ENCODE measurements around the gene LMF1.

The LMF1 gene

DNA sequence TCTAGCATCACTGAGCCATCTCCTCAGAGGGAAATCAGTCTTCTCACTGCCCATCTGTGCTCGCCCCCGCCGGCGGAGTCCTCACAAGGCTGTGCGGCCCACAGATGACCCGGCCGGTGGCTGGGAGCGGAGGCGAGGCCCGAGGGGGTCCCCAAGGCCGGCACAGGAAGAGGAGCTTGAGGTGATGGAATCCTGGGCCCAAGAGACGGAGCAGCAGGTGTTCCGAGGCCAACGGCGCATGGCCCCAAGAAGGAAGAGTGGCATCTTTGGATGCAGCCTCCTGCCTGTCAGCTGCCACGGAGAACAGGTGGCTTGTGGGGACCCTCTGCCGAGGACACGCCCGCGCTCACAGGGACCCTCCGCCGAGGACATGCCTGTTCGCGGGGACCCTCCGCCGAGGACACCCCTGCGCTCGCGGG, 97.5 kb downstream of the LMF1 start:
- no peak for TF ChIP-seq EZH2phosphoT487 (IDR thresholded peaks at IDR 0.05; ENCODE audit: low read depth)
- TF ChIP-seq, protein P1, sequence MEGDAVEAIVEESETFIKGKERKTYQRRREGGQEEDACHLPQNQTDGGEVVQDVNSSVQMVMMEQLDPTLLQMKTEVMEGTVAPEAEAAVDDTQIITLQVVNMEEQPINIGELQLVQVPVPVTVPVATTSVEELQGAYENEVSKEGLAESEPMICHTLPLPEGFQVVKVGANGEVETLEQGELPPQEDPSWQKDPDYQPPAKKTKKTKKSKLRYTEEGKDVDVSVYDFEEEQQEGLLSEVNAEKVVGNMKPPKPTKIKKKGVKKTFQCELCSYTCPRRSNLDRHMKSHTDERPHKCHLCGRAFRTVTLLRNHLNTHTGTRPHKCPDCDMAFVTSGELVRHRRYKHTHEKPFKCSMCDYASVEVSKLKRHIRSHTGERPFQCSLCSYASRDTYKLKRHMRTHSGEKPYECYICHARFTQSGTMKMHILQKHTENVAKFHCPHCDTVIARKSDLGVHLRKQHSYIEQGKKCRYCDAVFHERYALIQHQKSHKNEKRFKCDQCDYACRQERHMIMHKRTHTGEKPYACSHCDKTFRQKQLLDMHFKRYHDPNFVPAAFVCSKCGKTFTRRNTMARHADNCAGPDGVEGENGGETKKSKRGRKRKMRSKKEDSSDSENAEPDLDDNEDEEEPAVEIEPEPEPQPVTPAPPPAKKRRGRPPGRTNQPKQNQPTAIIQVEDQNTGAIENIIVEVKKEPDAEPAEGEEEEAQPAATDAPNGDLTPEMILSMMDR (IDR thresholded peaks at IDR 0.05; ENCODE audit: low read depth, low read length): no peak
- Histone ChIP-seq H3K9me3 (ENCODE audit: insufficient read depth, low read length) (no peaks in the 10 kb centered on the region), H3K36me3 (replicated peaks; ENCODE audit: low read depth, low read length) (no peaks in the 10 kb centered on the region), H3K4me3 (ENCODE audit: low read length) (no peak overlapping the region), H3K4me1 (ENCODE audit: low read length) (peaks cover 13% of the 10 kb centered on the region), H3K27me3 (ENCODE audit: low read depth, low read length) (no peaks in the 10 kb centered on the region), H3K79me2 (ENCODE audit: low read length) (no peaks in the 10 kb centered on the region), H3K27ac (ENCODE audit: low read length) (no peak overlapping the region), H3K9ac (ENCODE audit: low read length) (no peak overlapping the region), H2AFZ (ENCODE audit: low read depth, low read length) (no peak overlapping the region), H4K20me1 (ENCODE audit: insufficient read depth, low read length) (no peaks in the 10 kb centered on the region), H3K4me2 (ENCODE audit: low read length) (no peak overlapping the region)

DNA sequence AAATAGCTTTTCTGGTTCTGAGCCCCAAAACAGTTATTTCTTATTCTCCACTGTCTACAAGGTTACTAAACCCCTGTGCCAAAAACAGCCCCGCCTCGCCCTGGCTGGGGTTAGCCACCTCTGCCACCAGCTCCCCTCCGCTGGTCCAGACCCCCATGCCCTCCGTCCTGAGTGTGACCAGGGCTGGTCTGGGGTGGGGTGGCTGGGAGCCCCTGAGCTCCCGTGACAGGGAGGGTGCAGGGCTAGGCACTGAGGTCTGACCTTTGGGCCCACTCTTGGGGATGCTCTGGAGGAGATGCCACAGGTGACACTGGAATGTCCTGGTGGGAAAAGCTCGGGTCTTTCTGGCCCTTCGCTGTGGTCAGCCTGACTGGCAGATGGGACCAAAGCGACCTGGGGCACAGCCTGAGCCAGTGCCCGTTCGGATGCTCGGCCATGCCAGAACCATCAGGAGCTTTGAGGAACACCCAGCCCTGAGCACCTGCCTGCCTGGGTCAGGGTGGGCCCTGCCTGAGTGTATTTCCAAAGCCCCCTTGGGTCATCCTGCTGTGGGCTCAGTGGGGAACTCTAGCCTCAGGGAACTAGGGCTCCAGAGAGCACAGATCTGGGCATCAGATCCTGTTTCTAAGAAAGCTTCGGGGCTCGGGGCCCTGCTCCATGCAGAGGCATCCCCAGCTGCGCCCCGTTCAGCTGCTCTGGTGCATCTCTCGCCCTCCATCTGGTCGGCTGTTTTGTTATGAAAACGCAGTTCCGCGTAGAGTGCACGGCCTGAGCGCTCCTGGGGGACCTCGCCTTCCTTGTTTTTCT, 98.1 kb downstream of the LMF1 start:
- no peak overlapping the region for H3K4me3 ChIP-seq (ENCODE audit: low read length)
- H4K20me1 ChIP-seq (ENCODE audit: insufficient read depth, low read length): no peaks in the 10 kb centered on the region
- H2AFZ ChIP-seq (ENCODE audit: low read depth, low read length): no peak overlapping the region
- peaks cover 8% of the 10 kb centered on the region for H3K4me1 ChIP-seq (ENCODE audit: low read length)
- no peak for TF ChIP-seq EZH2phosphoT487 (IDR thresholded peaks at IDR 0.05; ENCODE audit: low read depth)
- TF ChIP-seq, protein P1 (IDR thresholded peaks at IDR 0.05; ENCODE audit: low read depth, low read length): no peak
- no peak overlapping the region for H3K27ac ChIP-seq (ENCODE audit: low read length)
- H3K9me3 ChIP-seq (ENCODE audit: insufficient read depth, low read length): no peaks in the 10 kb centered on the region
- H3K79me2 ChIP-seq (ENCODE audit: low read length): no peaks in the 10 kb centered on the region
- no peaks in the 10 kb centered on the region for H3K27me3 ChIP-seq (ENCODE audit: low read depth, low read length)
- H3K4me2 ChIP-seq (ENCODE audit: low read length): no peak overlapping the region
- H3K9ac ChIP-seq (ENCODE audit: low read length): no peak overlapping the region
- no peaks in the 10 kb centered on the region for H3K36me3 ChIP-seq (replicated peaks; ENCODE audit: low read depth, low read length)

DNA sequence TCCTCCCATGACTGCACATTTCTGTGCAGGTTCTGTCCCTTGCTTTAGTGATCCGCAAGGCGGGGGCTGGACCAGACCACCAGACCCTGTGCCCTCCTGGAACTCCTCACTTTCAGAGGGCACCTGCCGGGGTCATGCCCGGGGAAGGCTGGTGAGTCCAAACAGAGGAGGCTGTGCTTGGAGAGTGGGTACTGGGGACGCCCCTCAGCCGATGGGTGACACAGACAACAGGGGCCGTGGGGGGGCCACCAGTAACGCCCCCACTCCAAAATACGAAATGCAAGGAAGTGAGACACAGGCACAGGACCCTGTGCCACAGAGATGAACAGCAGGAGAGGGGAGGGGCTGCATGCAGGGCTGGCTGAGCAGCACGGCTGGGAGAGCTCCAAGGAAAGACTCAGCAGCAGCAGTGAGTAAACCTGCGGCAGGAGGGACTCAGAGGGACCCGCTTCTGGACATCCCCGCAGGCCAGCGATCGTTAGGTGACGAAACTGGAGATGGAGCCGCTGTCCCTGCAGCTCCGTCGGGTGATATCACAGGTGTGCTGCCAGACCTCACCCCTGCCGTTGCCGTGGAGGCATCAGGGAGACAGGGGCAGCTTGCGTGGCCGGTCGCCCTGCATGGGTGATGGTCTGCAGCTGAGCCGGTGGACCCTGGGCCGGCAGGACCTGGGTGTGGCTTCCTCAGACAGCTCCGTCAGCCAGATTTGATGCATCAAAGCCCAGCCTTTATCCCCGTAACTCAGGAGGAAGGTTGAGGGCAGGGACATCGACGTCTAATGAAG, 99.0 kb downstream of the LMF1 start:
- Histone ChIP-seq H3K79me2 (ENCODE audit: low read length) (no peaks in the 10 kb centered on the region), H3K27ac (ENCODE audit: low read length) (no peak overlapping the region), H3K4me2 (ENCODE audit: low read length) (no peak overlapping the region), H2AFZ (ENCODE audit: low read depth, low read length) (no peak overlapping the region), H3K36me3 (replicated peaks; ENCODE audit: low read depth, low read length) (no peaks in the 10 kb centered on the region), H3K4me3 (ENCODE audit: low read length) (no peak overlapping the region), H3K27me3 (ENCODE audit: low read depth, low read length) (no peaks in the 10 kb centered on the region), H3K9me3 (ENCODE audit: insufficient read depth, low read length) (no peaks in the 10 kb centered on the region), H3K9ac (ENCODE audit: low read length) (no peak overlapping the region), H4K20me1 (ENCODE audit: insufficient read depth, low read length) (no peaks in the 10 kb centered on the region), H3K4me1 (ENCODE audit: low read length) (no peaks in the 10 kb centered on the region)
- TF ChIP-seq EZH2phosphoT487 (IDR thresholded peaks at IDR 0.05; ENCODE audit: low read depth): no peak
- TF ChIP-seq, protein P1 (IDR thresholded peaks at IDR 0.05; ENCODE audit: low read depth, low read length): no peak

DNA sequence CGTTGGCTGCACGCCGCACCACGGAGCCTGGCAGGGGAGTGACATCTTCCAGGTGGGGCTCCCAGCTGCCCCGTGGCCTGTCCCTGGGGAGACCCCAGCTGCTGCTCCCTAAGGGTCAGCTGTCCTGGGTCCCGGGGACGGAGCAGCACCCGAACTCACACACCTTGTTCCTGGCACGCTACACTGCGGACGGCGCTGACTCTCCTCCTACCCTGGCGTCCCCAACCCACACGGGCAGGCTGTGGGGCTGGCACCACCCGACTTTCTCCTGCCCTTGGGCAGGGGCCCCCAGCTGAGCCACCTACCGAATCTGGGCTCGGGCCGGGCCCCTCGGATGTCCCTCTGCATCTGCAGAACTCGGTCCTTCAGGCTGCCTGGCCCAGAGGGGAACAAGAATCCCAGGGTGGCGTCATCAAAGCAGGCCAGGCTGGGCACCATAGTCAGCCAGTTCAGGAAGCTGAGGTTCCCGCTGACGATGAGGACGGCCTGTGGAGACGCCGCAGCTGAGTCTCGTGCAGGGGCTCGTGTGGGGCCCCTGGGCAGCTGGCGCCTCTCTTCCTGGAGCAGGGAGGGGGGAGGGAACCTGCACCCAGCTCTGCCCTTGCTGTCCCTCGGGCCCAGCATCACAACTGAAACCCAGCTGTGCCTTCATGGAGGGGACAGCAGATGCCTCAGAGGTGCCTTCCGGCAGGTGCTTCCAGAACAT, 99.8 kb downstream of the LMF1 start:
- no peak overlapping the region for H3K27ac ChIP-seq (ENCODE audit: low read length)
- no peak overlapping the region for H2AFZ ChIP-seq (ENCODE audit: low read depth, low read length)
- H3K4me3 ChIP-seq (ENCODE audit: low read length): no peak overlapping the region
- no peaks in the 10 kb centered on the region for H3K9me3 ChIP-seq (ENCODE audit: insufficient read depth, low read length)
- no peaks in the 10 kb centered on the region for H3K79me2 ChIP-seq (ENCODE audit: low read length)
- H3K4me2 ChIP-seq (ENCODE audit: low read length): no peak overlapping the region
- H4K20me1 ChIP-seq (ENCODE audit: insufficient read depth, low read length): no peaks in the 10 kb centered on the region
- H3K4me1 ChIP-seq (ENCODE audit: low read length): no peaks in the 10 kb centered on the region
- H3K9ac ChIP-seq (ENCODE audit: low read length): no peak overlapping the region
- no peak for TF ChIP-seq EZH2phosphoT487 (IDR thresholded peaks at IDR 0.05; ENCODE audit: low read depth)
- TF ChIP-seq, protein P1 (IDR thresholded peaks at IDR 0.05; ENCODE audit: low read depth, low read length): no peak
- H3K27me3 ChIP-seq (ENCODE audit: low read depth, low read length): no peaks in the 10 kb centered on the region
- no peaks in the 10 kb centered on the region for H3K36me3 ChIP-seq (replicated peaks; ENCODE audit: low read depth, low read length)
